Mesothelial cell of epicardium (in vitro differentiated cells): ENCODE results near the gene WDR45B. TPM values are rescaled to one million over a fixed set of nuclear protein-coding genes. Genes with fewer than 3 reads are reported as not detected.

Source experiments
- DNase-seq, 2 experiments: peaks; one replicate each; pipeline ENCODE4 v3.0.0; 2021; ENCODE audit warnings: low spot score in 2 of 2; ENCODE audit not compliant: unreplicated experiment in 2 of 2
- H3K27ac Mint-ChIP-seq: 2 replicates; pipeline ENCODE4 v1.8.0; 2021; ENCODE audit warnings: mixed read lengths
- H3K27me3 Mint-ChIP-seq: 2 replicates; pipeline ENCODE4 v1.8.0; 2021; ENCODE audit warnings: low read depth, mixed read lengths
- H3K36me3 Mint-ChIP-seq: 2 replicates; pipeline ENCODE4 v1.8.0; 2021; ENCODE audit warnings: mixed read lengths
- H3K4me1 Mint-ChIP-seq: 2 replicates; pipeline ENCODE4 v1.8.0; 2021; ENCODE audit warnings: mixed read lengths
- H3K4me3 Mint-ChIP-seq: 2 replicates; pipeline ENCODE4 v1.8.0; 2021; ENCODE audit warnings: mild to moderate bottlenecking, moderate library complexity, mixed read lengths
- H3K9me3 Mint-ChIP-seq: 2 replicates; pipeline ENCODE4 v1.8.0; 2021; ENCODE audit warnings: mixed read lengths
- total RNA-seq: library from RNA; stranded (reverse); gene quantifications from 3 replicates; pipeline ENCODE4 v1.2.1, GENCODE V29; 2021
- TF ChIP-seq, protein P1 (sequence below): fragments of 200-600 bp; sonication (generic); IDR thresholded peaks from one replicate; pipeline ENCODE4 v1.5.0; 2021; ENCODE audit warnings: antibody characterized with exemption; ENCODE audit not compliant: unreplicated experiment

Gene WDR45B
- total RNA-seq, 1 donor from 2014 or later: 92.3 TPM

DNA sequence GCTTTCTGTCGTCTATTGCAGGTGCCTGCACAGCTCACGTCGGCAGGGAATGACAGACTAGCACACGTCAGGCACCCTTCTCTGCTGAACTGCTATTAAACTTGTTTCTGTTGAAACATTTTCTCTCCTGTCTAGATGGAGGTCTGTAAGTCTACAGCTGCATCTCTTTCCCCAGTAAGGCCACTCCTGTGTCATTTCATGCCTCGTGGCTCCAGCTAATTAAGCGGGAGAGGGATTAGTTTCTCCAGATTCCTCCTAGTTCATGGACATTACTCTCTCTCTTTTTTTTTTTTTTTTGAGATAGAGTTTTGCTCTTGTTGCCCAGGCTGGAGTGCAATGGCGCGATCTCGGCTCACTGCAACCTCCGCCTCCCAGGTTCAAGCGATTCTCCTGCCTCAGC lies 74.2 kb downstream of the WDR45B start:
- no peak overlapping the region for H3K27ac Mint-ChIP-seq
- H3K36me3 Mint-ChIP-seq: peaks cover 23% of the 10 kb centered on the region
- DNase-seq: no peak
- no peaks in the 10 kb centered on the region for H3K9me3 Mint-ChIP-seq
- no peaks in the 10 kb centered on the region for H3K27me3 Mint-ChIP-seq
- TF ChIP-seq, protein P1, sequence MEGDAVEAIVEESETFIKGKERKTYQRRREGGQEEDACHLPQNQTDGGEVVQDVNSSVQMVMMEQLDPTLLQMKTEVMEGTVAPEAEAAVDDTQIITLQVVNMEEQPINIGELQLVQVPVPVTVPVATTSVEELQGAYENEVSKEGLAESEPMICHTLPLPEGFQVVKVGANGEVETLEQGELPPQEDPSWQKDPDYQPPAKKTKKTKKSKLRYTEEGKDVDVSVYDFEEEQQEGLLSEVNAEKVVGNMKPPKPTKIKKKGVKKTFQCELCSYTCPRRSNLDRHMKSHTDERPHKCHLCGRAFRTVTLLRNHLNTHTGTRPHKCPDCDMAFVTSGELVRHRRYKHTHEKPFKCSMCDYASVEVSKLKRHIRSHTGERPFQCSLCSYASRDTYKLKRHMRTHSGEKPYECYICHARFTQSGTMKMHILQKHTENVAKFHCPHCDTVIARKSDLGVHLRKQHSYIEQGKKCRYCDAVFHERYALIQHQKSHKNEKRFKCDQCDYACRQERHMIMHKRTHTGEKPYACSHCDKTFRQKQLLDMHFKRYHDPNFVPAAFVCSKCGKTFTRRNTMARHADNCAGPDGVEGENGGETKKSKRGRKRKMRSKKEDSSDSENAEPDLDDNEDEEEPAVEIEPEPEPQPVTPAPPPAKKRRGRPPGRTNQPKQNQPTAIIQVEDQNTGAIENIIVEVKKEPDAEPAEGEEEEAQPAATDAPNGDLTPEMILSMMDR: no peak
- no peaks in the 10 kb centered on the region for H3K4me1 Mint-ChIP-seq
- no peak overlapping the region for H3K4me3 Mint-ChIP-seq

DNA sequence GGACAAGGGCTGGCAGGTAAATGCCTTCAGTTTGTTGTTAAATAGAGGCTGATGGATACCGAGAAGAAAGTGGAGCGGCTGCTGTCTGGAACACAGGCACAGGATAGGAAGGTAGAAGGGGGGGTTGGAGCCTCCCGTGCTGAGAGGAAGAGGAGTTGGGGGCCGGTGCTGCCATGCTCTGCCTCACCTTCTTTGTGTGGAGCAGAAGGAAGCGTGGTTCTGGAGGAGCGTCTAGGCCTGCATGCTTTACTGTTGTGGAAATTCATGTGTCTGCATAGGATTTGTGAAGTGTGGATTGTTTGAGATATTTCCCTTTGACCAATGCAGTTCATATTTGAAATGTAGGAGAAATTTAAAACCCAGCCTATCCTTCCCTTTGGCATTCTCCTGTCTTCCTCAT lies 76.4 kb downstream of the WDR45B start:
- peaks cover 19% of the 10 kb centered on the region for H3K36me3 Mint-ChIP-seq
- no peak overlapping the region for H3K27ac Mint-ChIP-seq
- TF ChIP-seq, protein P1: no peak
- H3K27me3 Mint-ChIP-seq: no peaks in the 10 kb centered on the region
- H3K4me3 Mint-ChIP-seq: no peak overlapping the region
- no peaks in the 10 kb centered on the region for H3K9me3 Mint-ChIP-seq
- DNase-seq: no peak
- H3K4me1 Mint-ChIP-seq: no peaks in the 10 kb centered on the region

DNA sequence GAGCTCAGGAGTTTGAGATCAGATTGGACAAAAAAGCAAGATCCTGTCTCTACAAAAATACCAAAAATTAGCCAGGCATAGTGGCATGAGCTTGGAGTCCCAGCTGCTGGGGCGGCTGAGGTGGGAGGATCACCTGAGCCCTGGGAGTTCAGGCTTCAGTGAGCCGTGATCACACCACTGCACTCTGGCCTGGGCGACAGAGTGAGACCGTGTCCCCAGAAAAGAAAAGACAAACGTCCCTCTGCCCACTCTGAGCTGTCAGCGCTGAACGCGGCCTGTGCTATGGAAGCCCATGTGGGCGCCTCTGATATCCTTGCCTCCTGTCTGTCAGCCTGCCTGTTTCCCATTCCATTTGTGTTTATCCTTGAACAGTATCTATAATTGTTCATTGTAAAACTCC lies 78.0 kb downstream of the WDR45B start:
- TF ChIP-seq, protein P1: no peak
- Mint-ChIP-seq H3K9me3 (no peaks in the 10 kb centered on the region), H3K4me1 (no peaks in the 10 kb centered on the region), H3K27ac (no peak overlapping the region), H3K36me3 (peaks cover 22% of the 10 kb centered on the region), H3K4me3 (no peak overlapping the region), H3K27me3 (no peaks in the 10 kb centered on the region)
- DNase-seq: no peak

DNA sequence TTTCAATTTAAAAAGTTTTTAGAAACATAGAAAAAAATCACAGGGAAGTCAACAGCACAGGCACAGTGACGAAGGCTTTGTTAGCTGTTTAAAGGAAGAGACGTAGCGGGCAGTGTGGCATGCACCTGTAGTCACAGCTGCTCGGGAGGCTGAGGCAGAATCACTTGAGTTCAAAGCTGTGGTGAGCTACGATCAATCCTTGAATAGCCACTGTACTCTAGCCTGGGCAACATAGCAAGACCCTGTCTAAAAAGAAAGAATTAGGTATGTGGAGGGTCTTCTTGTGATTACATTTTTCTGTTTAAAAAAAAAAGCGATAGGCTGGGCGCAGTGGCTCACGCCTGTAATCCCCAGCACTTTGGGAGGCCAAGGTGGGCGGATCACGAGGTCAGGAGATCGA lies 78.6 kb downstream of the WDR45B start:
- Mint-ChIP-seq H3K4me3 (no peak overlapping the region), H3K36me3 (peaks cover 27% of the 10 kb centered on the region), H3K27me3 (no peaks in the 10 kb centered on the region), H3K9me3 (no peaks in the 10 kb centered on the region), H3K27ac (no peak overlapping the region), H3K4me1 (no peaks in the 10 kb centered on the region)
- no peak for DNase-seq
- TF ChIP-seq, protein P1: no peak

DNA sequence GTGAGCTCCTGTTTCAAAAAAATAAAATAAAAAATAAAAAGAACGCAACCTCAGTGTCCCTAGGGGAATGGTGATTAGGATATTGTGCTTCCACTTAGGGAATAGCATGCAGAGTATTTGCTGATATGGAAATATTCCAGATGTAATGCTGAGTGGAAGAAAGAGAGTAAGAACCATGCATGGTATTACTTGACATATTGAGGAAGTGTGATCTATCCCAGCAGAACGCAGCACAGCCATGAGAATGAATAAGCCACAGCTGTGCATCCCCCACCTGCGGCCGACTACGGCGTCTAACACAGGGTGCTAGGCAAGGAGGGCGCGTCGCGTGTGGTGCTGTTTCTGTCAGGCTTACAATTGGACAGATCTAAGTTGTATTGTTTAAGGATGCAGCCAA lies 79.2 kb downstream of the WDR45B start:
- TF ChIP-seq, protein P1: no peak
- H3K9me3 Mint-ChIP-seq: no peaks in the 10 kb centered on the region

DNA sequence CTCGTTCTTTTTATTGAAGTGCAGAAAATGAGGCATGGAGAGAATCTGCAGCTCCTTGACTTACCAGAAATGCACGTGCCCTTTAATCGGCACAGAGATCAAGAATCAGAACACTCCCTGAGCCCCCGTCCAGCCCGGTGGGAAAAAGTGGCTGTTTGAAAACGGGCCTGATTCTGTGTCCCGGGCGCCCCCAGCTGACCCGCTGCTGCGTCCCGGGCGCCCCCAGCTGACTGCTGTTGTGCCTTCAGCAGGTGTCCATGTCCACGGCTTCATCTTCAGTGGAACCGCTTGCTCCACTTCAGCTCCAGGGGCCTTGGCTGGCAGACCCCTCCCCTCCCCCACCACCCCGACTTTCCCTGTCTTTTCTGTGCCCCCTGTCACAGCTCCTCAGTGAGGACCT lies 81.0 kb downstream of the WDR45B start:
- peaks cover 23% of the 10 kb centered on the region for H3K36me3 Mint-ChIP-seq
- no peak overlapping the region for H3K27ac Mint-ChIP-seq
- TF ChIP-seq, protein P1: no peak

More for the DNA sequence above, 79.2 kb downstream of the WDR45B start:
- Mint-ChIP-seq H3K4me1 (no peaks in the 10 kb centered on the region), H3K27ac (no peak overlapping the region), H3K4me3 (no peak overlapping the region), H3K27me3 (no peaks in the 10 kb centered on the region), H3K36me3 (peaks cover 27% of the 10 kb centered on the region)
- no peak for DNase-seq

More for the DNA sequence above, 81.0 kb downstream of the WDR45B start:
- no peak for DNase-seq
- Mint-ChIP-seq H3K4me1 (no peaks in the 10 kb centered on the region), H3K9me3 (no peaks in the 10 kb centered on the region), H3K27me3 (no peaks in the 10 kb centered on the region), H3K4me3 (no peak overlapping the region)
